RWPE1 (cell line): ENCODE measurements around the gene MAJIN.

Experiments
- CTCF ChIA-PET: fragments of 350-600 bp; sonication (Branson Sonifier 250); formaldehyde crosslinking; extraction: SDS; loops from one replicate; lab custom pipeline; 2021; lab: Yijun Ruan, JAX
- POLR2A ChIA-PET: fragments of 400-600 bp; formaldehyde crosslinking; extraction: SDS; loops from one replicate; lab custom pipeline; 2020; ENCODE audit warnings: antibody characterized with exemption; ENCODE audit not compliant: low non-redundant PET; lab: Yijun Ruan, JAX
- DNase-seq: peaks from one replicate; pipeline ENCODE4 v3.0.0; 2012; ENCODE audit warnings: low spot score
- H3K27ac ChIP-seq: fragments of 450-650 bp; 2 replicates; pipeline ENCODE4 v1.5.1; 2017
- TF ChIP-seq, protein P1 (sequence below): fragments of 450-650 bp; conservative IDR thresholded peaks from 2 replicates; pipeline ENCODE4 v1.5.1; 2017; ENCODE audit warnings: low read depth, mild to moderate bottlenecking

Gene MAJIN

DNA sequence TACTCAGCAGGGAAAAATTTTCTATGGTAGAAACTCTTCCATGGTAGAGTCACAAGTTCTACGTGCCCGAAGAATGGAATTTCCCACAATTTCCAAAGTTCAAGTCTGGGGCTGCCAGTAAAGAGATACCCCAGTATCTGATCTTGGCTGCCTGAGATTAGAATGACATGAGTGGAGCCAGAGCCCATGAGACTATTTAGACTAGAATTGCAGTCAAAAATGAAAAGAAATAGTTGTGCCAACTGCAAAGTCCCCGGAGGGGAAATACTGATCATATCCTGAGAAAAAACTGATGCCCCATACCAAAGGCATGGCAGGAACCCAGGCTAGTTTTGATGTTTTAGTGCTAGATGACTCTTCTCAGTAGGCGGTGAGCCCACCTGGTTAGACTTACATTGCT is 11.2 kb downstream of the MAJIN start:
- ChIA-PET POLR2A (no interaction called here), CTCF (no interaction called here)
- no peak overlapping the region for H3K27ac ChIP-seq
- no peak for DNase-seq
- TF ChIP-seq, protein P1, sequence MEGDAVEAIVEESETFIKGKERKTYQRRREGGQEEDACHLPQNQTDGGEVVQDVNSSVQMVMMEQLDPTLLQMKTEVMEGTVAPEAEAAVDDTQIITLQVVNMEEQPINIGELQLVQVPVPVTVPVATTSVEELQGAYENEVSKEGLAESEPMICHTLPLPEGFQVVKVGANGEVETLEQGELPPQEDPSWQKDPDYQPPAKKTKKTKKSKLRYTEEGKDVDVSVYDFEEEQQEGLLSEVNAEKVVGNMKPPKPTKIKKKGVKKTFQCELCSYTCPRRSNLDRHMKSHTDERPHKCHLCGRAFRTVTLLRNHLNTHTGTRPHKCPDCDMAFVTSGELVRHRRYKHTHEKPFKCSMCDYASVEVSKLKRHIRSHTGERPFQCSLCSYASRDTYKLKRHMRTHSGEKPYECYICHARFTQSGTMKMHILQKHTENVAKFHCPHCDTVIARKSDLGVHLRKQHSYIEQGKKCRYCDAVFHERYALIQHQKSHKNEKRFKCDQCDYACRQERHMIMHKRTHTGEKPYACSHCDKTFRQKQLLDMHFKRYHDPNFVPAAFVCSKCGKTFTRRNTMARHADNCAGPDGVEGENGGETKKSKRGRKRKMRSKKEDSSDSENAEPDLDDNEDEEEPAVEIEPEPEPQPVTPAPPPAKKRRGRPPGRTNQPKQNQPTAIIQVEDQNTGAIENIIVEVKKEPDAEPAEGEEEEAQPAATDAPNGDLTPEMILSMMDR: no peak

DNA sequence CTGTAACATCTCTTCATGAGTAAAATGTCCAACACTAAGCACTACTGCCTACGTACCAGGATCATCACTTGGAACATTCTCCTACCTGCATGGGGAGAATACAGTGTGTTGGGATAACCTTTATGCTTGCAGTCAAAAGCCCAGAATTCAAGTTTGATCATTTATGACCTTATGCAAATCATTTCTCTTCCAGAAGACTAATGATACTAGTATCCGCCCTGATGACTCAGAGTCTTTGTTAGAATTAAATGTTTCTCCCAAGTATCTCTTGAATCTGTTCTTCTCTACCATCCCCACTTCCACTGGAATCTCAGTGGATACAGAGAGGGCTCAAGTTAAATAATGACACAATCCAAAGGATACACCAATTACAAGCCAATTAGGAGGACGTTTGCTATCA is 12.4 kb downstream of the MAJIN start:
- TF ChIP-seq, protein P1: no peak
- ChIA-PET POLR2A (no interaction called here), CTCF (no interaction called here)
- no peak overlapping the region for H3K27ac ChIP-seq
- DNase-seq: no peak

DNA sequence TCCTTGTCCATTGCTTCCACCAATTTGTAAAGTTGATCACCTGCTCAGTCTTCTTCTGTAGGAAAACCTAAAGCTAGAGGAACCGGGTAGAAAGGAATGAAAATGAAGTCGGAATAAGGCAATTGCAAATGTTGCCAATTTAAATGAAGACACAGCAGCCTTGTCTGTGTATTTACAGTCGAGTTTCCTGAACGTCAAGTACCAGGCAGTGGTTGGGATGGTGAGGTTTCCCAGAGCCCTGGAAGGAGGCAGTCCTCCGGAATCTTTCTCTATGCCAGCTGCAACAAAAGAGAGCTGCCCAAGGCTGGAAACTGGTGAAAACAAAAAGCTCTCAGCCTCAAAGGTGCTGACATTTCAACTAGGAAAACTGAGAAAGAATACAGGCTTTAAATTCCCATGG is 17.7 kb downstream of the MAJIN start:
- POLR2A ChIA-PET: no interaction called here
- CTCF ChIA-PET: no interaction called here

GRCh38 chr11:64951529-64951928 is 20.4 kb downstream of the MAJIN start:
- ChIA-PET CTCF (interaction anchor here (0.6 to 1.3 kb wide), 2 partner anchors 9 to 63 kb away, joined by 3 to 5 read pairs; no protein-coding TSS in a partner anchor), POLR2A (no interaction called here)
- no peak overlapping the region for H3K27ac ChIP-seq
- TF ChIP-seq, protein P1: no peak
- DNase-seq: no peak

More for the DNA sequence above, 17.7 kb downstream of the MAJIN start:
- TF ChIP-seq, protein P1: no peak
- DNase-seq: no peak
- H3K27ac ChIP-seq: no peak overlapping the region

GRCh38 chr11:64947208-64947814 is 24.6 kb downstream of the MAJIN start:
- ChIA-PET POLR2A (no interaction called here), CTCF (no interaction called here)
- TF ChIP-seq, protein P1: no peak
- no peak overlapping the region for H3K27ac ChIP-seq
- DNase-seq: no peak

DNA sequence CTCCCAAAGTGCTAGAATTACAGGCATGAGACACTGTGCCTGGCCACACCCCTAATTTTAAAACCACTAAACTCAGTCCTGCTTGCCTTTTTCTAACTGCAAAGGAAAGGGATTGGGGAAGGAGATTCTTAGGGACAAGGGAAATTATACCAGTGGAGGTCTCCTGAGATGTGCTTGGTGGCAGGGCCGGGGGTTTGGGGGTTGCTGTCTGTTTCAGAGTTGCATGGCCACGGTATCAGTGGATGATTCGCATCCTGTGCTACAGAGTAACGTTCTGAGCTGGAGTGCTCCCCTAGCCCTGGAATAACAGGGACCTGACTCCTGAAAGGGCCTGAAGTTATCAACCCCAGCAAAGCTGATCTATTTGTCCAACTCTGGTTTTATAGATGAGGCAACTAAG is 35.4 kb downstream of the MAJIN start:
- ChIA-PET POLR2A (no interaction called here), CTCF (interaction anchor here (0.6 to 1.0 kb wide), 2 partner anchors 67 to 77 kb away, joined by 3 to 4 read pairs; partner anchors contain the start of gene ARL2)
- H3K27ac ChIP-seq: peak overlapping the region; percentile 6; the same call in 1 of the 2 replicates
- no peak for DNase-seq
- TF ChIP-seq, protein P1: no peak
